HG03175 (cell line): Measurements from ENCODE around the gene RAPGEF4.
"Not testable (repeated sequence)": the region's sequence is repeated elsewhere in the genome, so short reads cannot be mapped to it uniquely, and the experiment has no call there.

Experiments
- ATAC-seq: cut with Tn5 transposase; IDR thresholded peaks from one replicate; pipeline ENCODE4 v1.9.1; 2021; ENCODE audit warnings: mild to moderate bottlenecking, moderate library complexity; ENCODE audit not compliant: unreplicated experiment

The RAPGEF4 gene

GRCh38 chr2:172770887-172771286 is 35.2 kb downstream of the RAPGEF4 start:
- ATAC-seq, result no peak

GRCh38 chr2:172772633-172773032 is 37.0 kb downstream of the RAPGEF4 start:
- no peak for ATAC-seq

- no peak for ATAC-seq
Observed at GRCh38 chr2:172774302-172774701, 38.7 kb downstream of the RAPGEF4 start.

DNA sequence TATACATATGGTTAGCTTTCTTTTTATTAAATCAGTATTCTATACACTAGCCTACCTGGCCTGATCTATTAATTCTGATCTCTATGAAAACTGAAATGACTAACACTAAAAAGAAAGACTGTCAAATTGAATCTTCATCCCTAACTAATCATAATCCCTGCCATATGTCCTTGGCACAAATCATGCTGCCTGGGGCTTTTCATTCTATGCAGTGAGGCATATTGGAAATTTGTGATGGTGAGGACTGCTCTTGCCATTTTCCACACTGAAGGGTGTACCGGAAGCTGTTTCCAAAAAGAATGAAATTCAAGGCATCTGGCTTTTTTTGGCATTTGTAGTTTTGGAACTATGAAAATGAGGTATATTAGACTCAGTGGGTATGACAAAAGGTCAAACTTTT is 39.7 kb downstream of the RAPGEF4 start:
- no peak for ATAC-seq

- no peak for ATAC-seq
Observed at GRCh38 chr2:172777431-172777830, 41.8 kb downstream of the RAPGEF4 start.

GRCh38 chr2:172782506-172783164 is 47.0 kb downstream of the RAPGEF4 start:
- ATAC-seq, result no peak

DNA sequence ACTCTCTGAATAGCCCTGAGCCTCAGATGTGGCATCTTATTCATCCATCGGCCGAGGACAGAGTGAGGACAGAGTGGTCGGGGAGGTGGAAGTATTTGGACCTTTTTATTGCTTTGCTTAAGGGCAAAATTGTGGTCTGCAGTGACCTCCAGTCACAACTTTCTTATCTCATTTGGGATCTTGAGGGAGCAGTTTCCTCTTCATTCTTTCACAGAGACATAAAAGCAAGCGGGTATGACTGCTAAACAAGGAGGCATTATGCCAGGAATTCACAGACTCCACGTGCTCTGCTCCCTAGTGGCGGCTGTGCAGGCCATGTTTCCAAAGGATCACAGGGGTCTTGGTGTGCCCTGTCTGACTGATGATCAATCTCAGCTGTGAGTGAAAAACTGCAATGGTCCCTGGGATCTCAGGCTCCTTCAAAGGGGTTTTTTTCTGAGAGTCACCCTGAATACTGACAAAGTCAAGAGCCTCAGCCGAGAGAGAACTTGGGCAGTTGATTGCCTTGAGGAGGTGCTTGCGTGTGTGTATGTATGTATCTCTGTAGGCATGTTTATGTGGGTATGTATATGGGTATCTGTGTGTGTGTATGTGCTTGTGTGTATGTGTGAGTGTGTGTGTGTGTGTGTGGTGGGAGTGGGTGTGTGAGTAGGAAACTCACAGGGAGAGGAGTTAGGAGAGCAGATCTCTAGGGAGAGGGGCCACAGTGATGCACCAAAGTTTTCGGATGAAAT is 47.7 kb downstream of the RAPGEF4 start:
- no peak for ATAC-seq

- ATAC-seq, result no peak
Observed at GRCh38 chr2:172788871-172789270, 53.2 kb downstream of the RAPGEF4 start.

GRCh38 chr2:172790404-172790803 is 54.8 kb downstream of the RAPGEF4 start:
- ATAC-seq, result no peak

DNA sequence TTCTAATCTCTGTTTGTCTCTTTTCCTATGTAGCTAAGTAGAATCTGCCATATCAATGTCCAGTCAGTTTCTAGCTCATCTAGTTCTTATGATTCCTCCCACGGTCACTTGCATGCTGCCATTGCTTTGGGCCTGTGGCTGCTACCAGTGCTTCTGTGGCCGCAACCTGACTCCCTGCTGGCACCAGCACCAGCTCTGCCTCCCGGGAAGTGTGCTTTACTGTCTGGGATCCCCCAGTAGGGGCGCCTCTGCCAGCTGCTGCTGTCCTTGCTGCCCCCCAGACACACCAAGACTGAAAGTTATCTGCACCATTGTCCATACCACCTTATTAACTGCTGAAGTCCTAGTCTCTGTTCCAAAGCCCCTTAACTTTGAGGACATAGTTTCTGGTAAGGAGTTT is 56.3 kb downstream of the RAPGEF4 start:
- no peak for ATAC-seq

DNA sequence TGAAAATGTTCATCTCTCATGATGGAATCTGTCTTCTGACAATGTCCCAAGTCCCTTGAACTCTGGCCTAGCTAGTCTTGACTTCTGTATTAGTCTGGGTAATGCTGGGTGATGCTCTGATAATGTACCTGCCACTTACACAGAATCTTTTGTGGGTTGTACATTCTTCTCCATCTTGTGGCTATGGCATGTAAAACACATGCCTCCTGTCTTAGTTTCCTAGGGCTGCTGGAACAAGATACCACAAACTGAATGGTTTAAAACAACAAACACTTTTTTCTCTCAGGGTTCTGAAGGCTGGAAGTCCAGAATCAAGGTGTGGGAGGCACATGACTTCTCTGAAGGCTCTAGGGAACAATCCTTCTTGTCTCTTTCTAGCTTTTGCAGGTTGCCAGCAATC is 57.1 kb downstream of the RAPGEF4 start:
- ATAC-seq, result no peak

GRCh38 chr2:172803308-172803707 is 67.7 kb downstream of the RAPGEF4 start:
- ATAC-seq, result not testable (repeated sequence)

GRCh38 chr2:172804423-172804822 is 68.8 kb downstream of the RAPGEF4 start:
- ATAC-seq, result no peak

GRCh38 chr2:172806493-172806892 is 70.8 kb downstream of the RAPGEF4 start:
- ATAC-seq, result no peak

DNA sequence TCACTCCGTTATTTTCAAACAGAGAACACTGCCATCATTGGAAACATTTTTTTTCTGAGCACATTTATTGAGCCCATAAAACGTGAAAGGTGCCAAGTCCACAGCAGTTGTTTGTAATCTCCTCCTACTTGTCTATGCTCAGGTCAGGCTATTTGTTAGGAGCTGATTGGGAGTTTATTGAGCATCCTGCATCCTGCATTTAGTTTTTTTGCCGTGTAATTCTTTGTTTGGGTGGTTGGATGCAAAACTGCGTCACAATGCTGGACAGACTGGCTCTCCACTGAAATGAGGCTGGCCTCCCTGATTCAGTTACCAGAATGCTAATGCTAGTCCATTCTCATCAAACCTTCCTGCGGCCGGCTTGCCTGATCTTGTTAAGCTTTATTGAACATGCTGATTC is 71.4 kb downstream of the RAPGEF4 start:
- ATAC-seq, result no peak

GRCh38 chr2:172808156-172808555 is 72.5 kb downstream of the RAPGEF4 start:
- no peak for ATAC-seq

- no peak for ATAC-seq
Observed at GRCh38 chr2:172811027-172811426, 75.4 kb downstream of the RAPGEF4 start.

DNA sequence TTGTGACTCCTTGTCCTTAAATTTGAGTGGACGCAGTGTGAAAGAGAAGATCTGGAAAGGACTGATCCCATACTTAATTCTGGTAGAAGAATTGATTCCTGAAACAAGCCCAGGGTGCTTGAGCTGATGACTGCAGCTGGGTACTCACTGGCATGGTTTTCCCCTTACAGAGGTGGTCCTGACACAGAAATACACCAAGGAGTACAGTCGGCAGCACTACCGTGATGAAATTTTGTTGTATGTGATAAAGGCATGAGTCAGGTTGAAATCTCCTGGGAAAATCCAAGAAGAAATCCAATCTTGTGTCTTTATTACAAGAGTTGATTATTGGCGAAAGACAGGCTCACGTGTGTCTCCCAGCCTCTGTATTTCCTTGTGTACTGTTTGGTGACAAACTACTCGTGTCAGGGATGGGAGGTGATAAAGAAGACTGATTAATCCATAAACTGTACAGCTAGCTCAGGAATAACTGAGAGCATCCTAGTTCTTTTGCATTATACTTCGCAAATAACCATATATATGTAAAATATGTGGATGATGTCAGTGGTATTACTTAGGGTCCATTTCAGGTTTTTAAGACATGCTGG is 76.6 kb downstream of the RAPGEF4 start:
- no peak for ATAC-seq

DNA sequence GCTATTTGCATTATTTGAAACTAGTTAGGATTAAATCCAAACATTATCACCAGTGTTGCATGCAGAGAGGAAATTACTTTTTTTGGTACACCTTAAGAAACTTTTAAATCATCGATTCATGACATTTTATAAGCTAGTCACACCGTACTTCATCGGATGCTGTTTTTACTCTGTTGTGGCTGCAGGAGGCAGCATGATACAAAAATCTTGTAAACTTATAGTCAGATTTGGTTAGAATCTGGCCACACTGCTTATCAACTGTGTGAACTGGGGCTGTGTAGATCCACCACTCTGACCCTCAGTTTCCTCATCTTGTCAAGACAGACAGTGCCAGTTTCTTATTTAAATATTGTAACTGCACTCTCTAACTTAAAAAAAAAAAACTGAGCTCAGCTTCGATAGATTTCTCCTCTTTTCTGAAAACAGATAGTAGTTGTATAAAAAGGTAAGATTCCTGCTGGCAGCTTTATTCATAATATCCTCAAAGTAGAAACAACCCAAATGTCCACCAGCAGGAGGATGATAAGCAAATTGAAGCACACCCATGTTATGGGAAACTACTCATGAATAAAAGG is 77.8 kb downstream of the RAPGEF4 start:
- ATAC-seq, result no peak

- no peak for ATAC-seq
Observed at GRCh38 chr2:172817411-172817810, 81.8 kb downstream of the RAPGEF4 start.

- ATAC-seq, result no peak
Observed at GRCh38 chr2:172819943-172820342, 84.3 kb downstream of the RAPGEF4 start.
